HepG2 (cell line): Measurements from ENCODE around the gene PLLP. TPM values are rescaled to one million over a fixed set of nuclear protein-coding genes. Genes with fewer than 3 reads are reported as not detected.
A peak's percentile ranks its signal among the peaks of the same experiment; 100 is the strongest.

Experiments used
- AGO1 ChIP-seq: fragments of 200-400 bp; formaldehyde crosslinking; IDR thresholded peaks from 2 replicates; pipeline ENCODE4 v1.6.1; 2017; ENCODE audit warnings: mild to moderate bottlenecking, low read depth, low read length, moderate library complexity; ENCODE audit not compliant: poor library complexity, severe bottlenecking
- ATF3 ChIP-seq: sonication (generic); formaldehyde crosslinking; IDR thresholded peaks from 2 replicates; pipeline ENCODE4 v1.4.0; 2020; ENCODE audit warnings: missing genetic modification reagents
- CHD2 ChIP-seq: IDR thresholded peaks from 2 replicates; pipeline ENCODE4 v1.6.1; 2011; ENCODE audit warnings: low read depth, low read length, improper control_type of control experiment
- ETS1 ChIP-seq: sonication (generic); formaldehyde crosslinking; IDR thresholded peaks from 2 replicates; pipeline ENCODE4 v1.4.0; 2020; ENCODE audit warnings: missing genetic modification reagents
- HOXA7 ChIP-seq: sonication (generic); formaldehyde crosslinking; IDR thresholded peaks from 2 replicates; pipeline ENCODE4 v1.8.1; 2022; ENCODE audit warnings: mild to moderate bottlenecking, missing genetic modification reagents, moderate library complexity
- HOXA9 ChIP-seq: sonication (generic); formaldehyde crosslinking; IDR thresholded peaks from 2 replicates; pipeline ENCODE4 v1.8.1; 2022; ENCODE audit warnings: missing genetic modification reagents, mild to moderate bottlenecking, moderate library complexity, borderline replicate concordance
- ISX ChIP-seq: sonication (generic); formaldehyde crosslinking; conservative IDR thresholded peaks from 2 replicates; pipeline ENCODE4 v1.5.0; 2020; ENCODE audit warnings: missing genetic modification reagents
- KLF12 ChIP-seq: sonication (generic); formaldehyde crosslinking; IDR thresholded peaks from 2 replicates; pipeline ENCODE4 v1.4.0; 2020; ENCODE audit warnings: missing genetic modification reagents, borderline replicate concordance
- KLF9 ChIP-seq: IDR thresholded peaks from 2 replicates; pipeline ENCODE4 v1.6.1; 2016; ENCODE audit warnings: low read depth
- MATR3 ChIP-seq: sonication (generic); formaldehyde crosslinking; IDR thresholded peaks from 2 replicates; pipeline ENCODE4 v1.4.0; 2020; ENCODE audit warnings: missing genetic modification reagents
- MBD4 ChIP-seq: IDR thresholded peaks from 2 replicates; pipeline ENCODE4 v1.6.1; 2012; ENCODE audit warnings: low read length, inconsistent platforms, borderline replicate concordance
- NR1H2 ChIP-seq: sonication (generic); formaldehyde crosslinking; IDR thresholded peaks from 2 replicates; pipeline ENCODE4 v1.8.1; 2022; ENCODE audit warnings: low read depth, missing genetic modification reagents, borderline replicate concordance
- TSC22D2 ChIP-seq: sonication (generic); formaldehyde crosslinking; IDR thresholded peaks from 2 replicates; pipeline ENCODE4 v1.5.1; 2020; ENCODE audit warnings: missing genetic modification reagents, mild to moderate bottlenecking, borderline replicate concordance
- U2AF2 ChIP-seq: fragments of 200-400 bp; formaldehyde crosslinking; IDR thresholded peaks from 2 replicates; pipeline ENCODE4 v1.6.1; 2017; ENCODE audit warnings: low read depth, mild to moderate bottlenecking, low read length
- ZBTB21 ChIP-seq: sonication (generic); formaldehyde crosslinking; IDR thresholded peaks from 2 replicates; pipeline ENCODE4 v1.4.0; 2020; ENCODE audit warnings: missing genetic modification reagents
- ZBTB49 ChIP-seq: sonication (generic); formaldehyde crosslinking; IDR thresholded peaks from 2 replicates; pipeline ENCODE4 v1.4.0; 2020; ENCODE audit warnings: missing genetic modification reagents, borderline replicate concordance
- ZNF143 ChIP-seq: sonication (generic); formaldehyde crosslinking; IDR thresholded peaks from 2 replicates; pipeline ENCODE4 v1.4.0; 2020; ENCODE audit warnings: missing genetic modification reagents
- ZNF20 ChIP-seq: sonication (generic); formaldehyde crosslinking; IDR thresholded peaks from 2 replicates; pipeline ENCODE4 v1.4.0; 2020; ENCODE audit warnings: mild to moderate bottlenecking, moderate library complexity, missing genetic modification reagents
- ZNF512 ChIP-seq: sonication (generic); formaldehyde crosslinking; IDR thresholded peaks from 2 replicates; pipeline ENCODE4 v1.4.0; 2020; ENCODE audit warnings: mild to moderate bottlenecking, missing genetic modification reagents
- ZNF558 ChIP-seq: sonication (generic); formaldehyde crosslinking; IDR thresholded peaks from 2 replicates; pipeline ENCODE4 v1.9.0; 2022; ENCODE audit warnings: mild to moderate bottlenecking, missing genetic modification reagents, borderline replicate concordance
- ZNF672 ChIP-seq: sonication (generic); formaldehyde crosslinking; IDR thresholded peaks from 2 replicates; pipeline ENCODE4 v1.8.1; 2022; ENCODE audit warnings: missing genetic modification reagents
- ZNF7 ChIP-seq: IDR thresholded peaks from 2 replicates; pipeline ENCODE4 v1.6.1; 2016; ENCODE audit warnings: missing biosample characterization, missing genetic modification reagents
- ZNF772 ChIP-seq: sonication (generic); formaldehyde crosslinking; IDR thresholded peaks from 2 replicates; pipeline ENCODE4 v1.5.0; 2020; ENCODE audit warnings: mild to moderate bottlenecking, missing genetic modification reagents
- ZNF788 ChIP-seq: sonication (generic); formaldehyde crosslinking; IDR thresholded peaks from 2 replicates; pipeline ENCODE4 v1.5.0; 2020; ENCODE audit warnings: mild to moderate bottlenecking, missing genetic modification reagents, borderline replicate concordance
- ZNF790 ChIP-seq: sonication (generic); formaldehyde crosslinking; IDR thresholded peaks from 2 replicates; pipeline ENCODE4 v1.8.0; 2022; ENCODE audit warnings: missing genetic modification reagents, mild to moderate bottlenecking, borderline replicate concordance
- ZSCAN12 ChIP-seq: sonication (generic); formaldehyde crosslinking; IDR thresholded peaks from 2 replicates; pipeline ENCODE4 v1.9.0; 2021; ENCODE audit warnings: mild to moderate bottlenecking, missing genetic modification reagents
- polyA plus RNA-seq, 8 experiments: library from polyadenylated mRNA; depleted of rRNA in 3 of 8; stranded (reverse) in 7 of 8; unstranded in 1 of 8; fragments of >200 nt; fragmentation: Illumina TruSeq in 4 of 8; extraction: Trizol in 4 of 8; gene quantifications; 2 replicates each; pipeline versions ENCODE4 v1.2.1 to v1.2.3, GENCODE V29; 2011 to 2016; ENCODE audit warnings: low read depth in 4 of 8, missing spikeins in 1 of 8, mixed read lengths in 1 of 8; ENCODE audit not compliant: insufficient read depth in 1 of 8
- total RNA-seq, 5 experiments: library from RNA; depleted of rRNA; stranded (reverse); fragments of >200 nt; fragmentation: Illumina TruSeq; extraction: Trizol; gene quantifications; 2 replicates each; pipeline ENCODE4 v1.2.3, GENCODE V29; 2016; ENCODE audit warnings: low read depth in 1 of 5

PLLP gene
- total and polyA plus RNA-seq, 2 of the 13 experiments (the other 11 are each of a cell fraction or from before 2014, with no cell fraction given), result 60.6 to 127 TPM

GRCh38 chr16:57299719-57300386 is 15.4 kb upstream of the PLLP start (continued):
- TF ChIP-seq ZSCAN12 (0 out of 2 replicates have a peak, but pooled peaks have one; percentile 20), ZNF558 (CRISPR knock-in tag) (peak; percentile 91), KLF9 (CRISPR knock-in tag) (no peak), ZNF772 (no peak; the same call in 1 of the 2 replicates), MBD4 (peak; percentile 92), CHD2 (peak; percentile 34; the same call in 1 of the 2 replicates), NR1H2 (CRISPR knock-in tag) (no peak), KLF12 (CRISPR knock-in tag) (peak; percentile 83), ZNF788 (peak; percentile 71; the same call in 1 of the 2 replicates), ZNF512 (CRISPR knock-in tag) (no peak), ETS1 (no peak; the same call in 1 of the 2 replicates), ISX (CRISPR knock-in tag) (no peak), HOXA7 (CRISPR knock-in tag) (no peak), ZBTB49 (peak; percentile 54; the same call in 1 of the 2 replicates), MATR3 (CRISPR knock-in tag) (no peak), ZNF672 (CRISPR knock-in tag) (no peak), ZBTB21 (CRISPR knock-in tag) (0 out of 2 replicates have a peak, but pooled peaks have one; percentile 47), TSC22D2 (peak; percentile 90; the same call in 1 of the 2 replicates), ZNF20 (CRISPR knock-in tag) (no peak; the same call in 1 of the 2 replicates), ATF3 (CRISPR knock-in tag) (peak; percentile 77; the same call in 1 of the 2 replicates), ZNF7 (CRISPR knock-in tag) (no peak), ZNF790 (0 out of 2 replicates have a peak, but pooled peaks have one; percentile 24), HOXA9 (no peak), U2AF2 (no peak), AGO1 (no peak), ZNF143 (no peak)
